ENCODE results near the gene SOD1.
"Not testable (repeated sequence)": the region's sequence is repeated elsewhere in the genome, so short reads cannot be mapped to it uniquely, and the experiment has no call there.

Gene SOD1

DNA sequence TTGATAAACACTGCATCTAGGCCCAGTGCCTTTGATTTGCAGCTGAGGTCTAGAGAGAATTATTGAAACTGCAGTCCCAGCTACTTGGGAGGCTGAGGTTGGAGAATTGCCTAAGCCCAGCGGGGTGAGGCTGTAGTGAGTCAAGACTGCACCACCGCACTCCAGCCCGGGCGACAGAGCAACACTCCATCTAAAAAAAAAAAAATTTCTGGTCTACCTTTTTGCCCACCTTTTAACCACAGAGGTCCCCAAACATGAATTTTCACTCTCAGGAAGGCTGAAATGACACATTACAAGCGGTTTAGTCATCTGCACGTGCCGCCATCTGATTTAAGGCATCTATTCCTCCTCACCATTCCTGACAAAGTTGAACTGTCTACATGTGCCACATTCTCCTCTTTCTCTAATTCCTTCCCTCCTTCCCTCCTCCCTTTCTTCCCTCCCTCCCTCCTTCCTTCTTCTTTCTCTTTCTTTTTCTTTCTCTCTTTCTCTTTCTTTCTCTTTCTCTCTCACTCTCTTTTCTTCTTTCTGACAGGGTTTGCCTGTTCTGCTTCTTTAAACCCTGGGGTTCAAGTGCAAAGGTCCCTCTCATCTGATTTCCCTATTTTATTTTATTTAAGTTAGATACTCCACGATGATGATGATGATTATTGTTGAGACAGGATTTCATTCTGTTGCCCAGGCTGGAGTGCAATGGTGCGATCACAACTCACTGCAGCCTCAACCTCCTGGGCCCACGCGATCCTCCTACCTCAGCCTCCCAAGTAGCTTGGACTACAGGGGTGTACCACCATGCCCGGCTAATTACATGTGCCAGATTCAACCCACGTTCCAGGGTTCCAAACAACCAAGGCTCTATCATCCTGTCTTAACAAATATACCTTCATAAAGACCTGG is 3.0 kb upstream of the SOD1 start:
- DNase-seq: no peak

DNA sequence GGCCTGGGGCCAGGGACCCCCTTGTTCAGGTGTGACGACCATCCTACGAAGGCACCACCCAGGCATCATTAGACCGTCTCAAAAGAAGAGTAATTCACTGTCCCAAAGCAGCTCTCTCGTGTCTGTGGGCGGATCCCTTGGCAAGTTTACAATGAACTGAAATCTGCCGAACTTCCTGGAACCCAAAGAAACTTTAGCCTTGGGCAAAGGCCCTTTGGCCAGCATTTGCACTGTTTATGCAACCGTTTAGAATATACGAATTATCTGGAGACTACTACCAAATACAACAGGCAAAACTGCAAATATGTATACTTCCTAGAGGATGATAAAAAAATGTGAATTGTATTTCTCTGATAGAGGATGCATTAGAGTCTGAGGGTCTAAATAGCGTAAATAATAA is 1.4 kb upstream of the SOD1 start:
- no peak for DNase-seq

DNA sequence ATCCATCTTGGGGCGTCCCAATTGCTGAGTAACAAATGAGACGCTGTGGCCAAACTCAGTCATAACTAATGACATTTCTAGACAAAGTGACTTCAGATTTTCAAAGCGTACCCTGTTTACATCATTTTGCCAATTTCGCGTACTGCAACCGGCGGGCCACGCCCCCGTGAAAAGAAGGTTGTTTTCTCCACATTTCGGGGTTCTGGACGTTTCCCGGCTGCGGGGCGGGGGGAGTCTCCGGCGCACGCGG is 282 bp upstream of the SOD1 start:
- DNase-seq: no peak

GRCh38 chr21:31660259-31660565 is 719 bp downstream of the SOD1 start:
- DNase-seq: no peak

DNA sequence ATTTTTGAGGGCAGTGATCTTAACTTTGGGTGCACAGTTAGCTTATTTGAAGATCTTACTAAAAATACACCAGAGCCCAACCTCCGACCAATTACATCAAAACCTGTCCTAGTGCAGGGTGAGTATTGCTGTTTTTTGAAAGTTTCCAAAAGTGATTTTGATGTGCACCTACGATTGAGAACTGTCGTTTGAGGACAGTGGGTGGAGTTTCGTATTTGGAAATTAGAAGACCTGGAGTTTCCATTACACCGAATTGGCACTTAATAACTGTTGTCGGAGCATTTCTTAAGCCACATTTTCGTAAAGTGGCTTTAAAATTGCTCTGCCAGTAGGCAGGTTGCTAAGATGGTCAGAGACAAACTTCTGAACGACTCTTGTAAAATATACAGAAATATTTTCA is 1.1 kb downstream of the SOD1 start:
- DNase-seq: peak; percentile 25

- no peak for DNase-seq
Observed at GRCh38 chr21:31663584-31664249, 4.2 kb downstream of the SOD1 start.

DNA sequence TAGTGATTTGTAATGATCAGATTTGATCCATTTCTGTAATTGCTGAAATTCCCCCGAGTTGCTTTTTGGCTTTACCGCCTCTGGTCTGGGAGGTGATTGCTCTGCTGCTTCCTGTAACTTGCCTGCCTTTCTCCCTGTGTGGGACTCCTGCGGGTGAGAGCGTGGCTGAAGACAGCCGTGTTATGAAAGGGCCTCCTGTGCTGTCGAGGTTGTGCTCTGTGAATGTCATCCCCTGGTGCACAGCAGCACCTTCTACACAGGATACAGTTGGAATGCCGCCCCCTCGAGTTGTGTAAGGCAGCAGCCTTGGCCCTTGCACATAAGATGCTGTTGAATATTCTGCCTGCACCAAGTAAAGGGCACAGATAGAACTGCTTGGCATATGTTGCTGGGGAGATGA is 5.9 kb downstream of the SOD1 start:
- peak; percentile 28 for DNase-seq

DNA sequence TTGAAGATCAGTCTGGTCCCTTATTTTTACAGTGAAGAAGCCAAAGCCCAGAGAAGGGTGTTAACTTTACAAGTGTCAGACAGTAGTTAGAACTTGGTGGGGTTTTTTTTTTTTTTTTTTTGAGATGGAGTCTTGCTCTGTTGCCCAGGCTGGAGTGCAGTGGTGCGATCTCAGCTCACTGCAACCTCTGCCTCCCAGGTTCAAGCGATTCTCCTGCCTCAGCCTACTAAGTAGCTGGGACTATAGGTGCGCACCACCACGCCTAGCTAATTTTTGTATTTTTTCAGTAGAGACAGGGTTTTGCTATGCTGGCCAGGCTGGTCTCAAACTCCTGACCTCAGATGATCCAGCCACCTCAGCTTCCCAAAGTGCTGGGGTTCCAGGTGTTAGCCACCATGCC is 6.4 kb downstream of the SOD1 start:
- DNase-seq: not testable (repeated sequence)

DNA sequence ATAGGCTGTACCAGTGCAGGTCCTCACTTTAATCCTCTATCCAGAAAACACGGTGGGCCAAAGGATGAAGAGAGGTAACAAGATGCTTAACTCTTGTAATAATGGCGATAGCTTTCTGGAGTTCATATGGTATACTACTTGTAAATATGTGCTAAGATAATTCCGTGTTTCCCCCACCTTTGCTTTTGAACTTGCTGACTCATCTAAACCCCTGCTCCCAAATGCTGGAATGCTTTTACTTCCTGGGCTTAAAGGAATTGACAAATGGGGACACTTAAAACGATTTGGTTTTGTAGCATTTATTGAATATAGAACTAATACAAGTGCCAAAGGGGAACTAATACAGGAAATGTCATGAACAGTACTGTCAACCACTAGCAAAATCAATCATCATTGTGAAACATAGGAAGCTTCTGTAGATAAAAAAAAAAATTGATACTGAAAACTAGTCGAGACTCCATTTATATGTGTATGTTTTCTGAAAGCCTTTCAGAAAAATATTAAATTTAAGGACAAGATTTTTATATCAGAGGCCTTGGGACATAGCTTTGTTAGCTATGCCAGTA is 7.0 kb downstream of the SOD1 start:
- no peak for DNase-seq

- DNase-seq: no peak
Observed at GRCh38 chr21:31667132-31667531, 7.6 kb downstream of the SOD1 start.

GRCh38 chr21:31667639-31668038 is 8.1 kb downstream of the SOD1 start:
- DNase-seq: no peak

DNA sequence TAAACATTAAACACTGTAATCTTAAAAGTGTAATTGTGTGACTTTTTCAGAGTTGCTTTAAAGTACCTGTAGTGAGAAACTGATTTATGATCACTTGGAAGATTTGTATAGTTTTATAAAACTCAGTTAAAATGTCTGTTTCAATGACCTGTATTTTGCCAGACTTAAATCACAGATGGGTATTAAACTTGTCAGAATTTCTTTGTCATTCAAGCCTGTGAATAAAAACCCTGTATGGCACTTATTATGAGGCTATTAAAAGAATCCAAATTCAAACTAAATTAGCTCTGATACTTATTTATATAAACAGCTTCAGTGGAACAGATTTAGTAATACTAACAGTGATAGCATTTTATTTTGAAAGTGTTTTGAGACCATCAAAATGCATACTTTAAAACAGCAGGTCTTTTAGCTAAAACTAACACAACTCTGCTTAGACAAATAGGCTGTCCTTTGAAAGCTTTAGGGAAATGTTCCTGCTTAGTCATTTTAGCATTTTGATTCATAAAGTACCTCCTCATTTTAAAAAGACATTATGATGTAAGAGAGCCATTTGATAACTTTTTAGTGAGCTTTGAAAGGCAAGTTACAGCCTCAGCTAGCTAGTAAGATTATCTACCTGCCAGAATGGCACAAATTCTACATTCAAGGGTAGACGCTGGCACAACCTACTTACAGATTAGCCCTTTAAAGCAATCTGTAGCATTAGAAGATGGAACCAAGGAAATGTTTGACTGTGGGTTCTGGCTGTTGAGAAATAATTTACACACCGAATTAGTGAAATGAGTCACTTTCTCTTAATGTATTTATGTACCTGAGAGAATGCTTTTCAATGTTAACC is 9.4 kb downstream of the SOD1 start:
- DNase-seq: no peak

- no peak for DNase-seq
Observed at GRCh38 chr21:31670070-31670469, 10.6 kb downstream of the SOD1 start.

DNA sequence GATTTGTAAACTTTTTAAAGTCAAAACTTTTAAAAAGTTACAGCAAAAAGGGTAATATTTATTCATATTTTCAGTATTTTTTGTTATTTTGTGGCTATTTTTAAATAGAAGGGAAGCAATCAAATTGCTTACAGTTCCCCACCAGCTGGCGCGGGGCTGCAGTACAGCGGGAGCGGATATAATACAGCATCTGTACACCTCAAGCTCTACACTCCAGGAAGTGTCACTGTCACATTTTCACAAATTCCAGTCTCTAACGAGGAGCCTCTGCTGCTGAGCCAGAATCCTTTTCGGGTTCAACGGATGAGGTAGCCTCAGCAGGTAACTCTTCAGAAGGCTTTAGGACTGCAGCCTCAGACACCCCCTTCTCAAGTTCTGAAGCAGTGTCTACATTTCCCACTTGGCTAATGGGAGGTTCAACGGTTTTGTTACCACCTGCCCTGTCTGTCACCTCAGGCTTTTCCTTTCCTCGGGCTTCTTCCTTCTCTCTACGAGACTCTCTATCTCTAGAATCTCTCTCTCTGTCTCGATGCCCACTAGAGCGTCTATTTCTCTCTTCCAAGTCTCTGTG is 11.7 kb downstream of the SOD1 start:
- DNase-seq: no peak

GRCh38 chr21:31671931-31672330 is 12.4 kb downstream of the SOD1 start:
- DNase-seq: no peak

DNA sequence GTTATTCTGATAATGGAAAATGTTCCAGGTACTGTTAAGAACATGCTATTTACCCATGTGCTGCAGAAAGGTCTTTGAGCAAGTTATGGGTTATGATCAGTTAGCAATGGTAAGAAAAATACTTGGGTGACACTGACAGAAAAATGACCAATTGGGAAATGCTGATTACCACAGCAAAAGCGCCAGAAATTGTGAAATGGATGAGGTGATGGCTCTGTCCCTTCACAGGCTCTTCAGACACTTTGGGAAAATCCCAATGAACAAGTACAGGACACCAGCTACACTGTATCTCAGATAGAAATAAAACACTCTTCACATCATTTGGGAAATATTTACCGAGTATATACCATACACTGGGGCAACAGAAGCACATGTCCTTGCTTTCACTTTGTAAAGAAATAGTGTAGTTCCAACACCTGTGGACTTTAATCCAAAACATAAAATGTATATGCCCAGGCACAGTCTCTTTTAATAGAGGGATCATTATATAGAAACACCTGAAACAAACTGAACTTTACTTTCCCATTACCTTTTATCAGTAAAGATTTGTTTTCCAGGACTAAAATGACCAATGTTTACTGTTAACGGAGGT is 13.9 kb downstream of the SOD1 start:
- no peak for DNase-seq

- DNase-seq: no peak
Observed at GRCh38 chr21:31675318-31675717, 15.8 kb downstream of the SOD1 start.

GRCh38 chr21:31675960-31676359 is 16.5 kb downstream of the SOD1 start:
- no peak for DNase-seq

DNA sequence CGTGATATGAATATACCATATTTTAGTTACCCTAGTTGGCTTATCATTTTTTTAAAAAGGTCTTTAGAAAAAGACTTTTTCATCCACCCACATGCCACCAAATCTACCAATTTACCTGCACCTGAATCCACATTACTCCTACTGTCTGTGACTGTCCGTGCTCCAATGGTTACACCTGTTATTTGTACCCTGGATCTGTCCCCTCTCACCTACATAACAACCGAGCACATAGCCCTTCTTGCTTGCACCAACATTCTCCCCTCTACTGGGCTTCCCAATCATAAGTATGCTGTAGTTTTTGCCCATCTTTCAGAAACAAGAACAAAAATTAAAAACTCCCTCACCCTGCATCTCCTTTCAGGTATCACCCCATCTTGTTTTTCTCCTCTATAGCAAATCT is 17.6 kb downstream of the SOD1 start:
- no peak for DNase-seq

DNA sequence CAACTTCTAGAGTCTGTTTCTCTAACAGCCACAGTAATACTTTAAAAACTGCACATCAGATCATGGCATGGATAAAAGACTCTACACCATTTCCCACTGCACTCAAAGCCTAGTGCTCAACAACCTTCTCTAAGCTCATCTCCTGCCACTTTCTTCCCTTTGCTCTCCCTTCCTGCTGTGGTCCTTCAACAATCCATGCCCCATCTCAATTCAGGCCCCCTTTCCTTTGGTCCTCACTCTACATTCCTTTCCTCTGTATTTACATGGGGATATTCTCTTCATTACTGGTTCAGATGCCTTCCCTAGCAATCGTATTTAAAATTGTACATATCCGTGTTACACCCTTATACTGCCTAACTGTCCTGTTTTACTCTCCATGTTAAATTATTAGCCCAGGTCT is 19.0 kb downstream of the SOD1 start:
- no peak for DNase-seq

DNA sequence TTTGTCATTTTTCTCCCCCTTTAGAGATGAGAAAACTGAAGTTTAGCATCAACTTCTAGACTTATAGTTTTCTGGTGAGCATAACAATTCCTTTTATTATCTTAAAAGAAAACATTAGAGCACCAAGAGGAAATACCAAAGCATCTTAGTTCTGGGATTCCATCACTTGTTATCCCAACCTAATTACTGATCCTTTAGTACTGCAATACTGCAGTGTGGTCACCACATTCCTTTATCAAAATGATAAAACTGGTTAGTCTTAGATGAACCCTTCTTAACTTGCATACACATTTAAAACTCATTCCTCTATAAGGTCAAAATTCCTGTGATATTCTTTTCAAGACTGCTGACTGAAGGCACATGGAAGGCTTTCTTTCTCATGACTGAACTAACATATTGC is 23.1 kb downstream of the SOD1 start:
- no peak for DNase-seq

GRCh38 chr21:31683029-31683428 is 23.5 kb downstream of the SOD1 start:
- DNase-seq: no peak

DNA sequence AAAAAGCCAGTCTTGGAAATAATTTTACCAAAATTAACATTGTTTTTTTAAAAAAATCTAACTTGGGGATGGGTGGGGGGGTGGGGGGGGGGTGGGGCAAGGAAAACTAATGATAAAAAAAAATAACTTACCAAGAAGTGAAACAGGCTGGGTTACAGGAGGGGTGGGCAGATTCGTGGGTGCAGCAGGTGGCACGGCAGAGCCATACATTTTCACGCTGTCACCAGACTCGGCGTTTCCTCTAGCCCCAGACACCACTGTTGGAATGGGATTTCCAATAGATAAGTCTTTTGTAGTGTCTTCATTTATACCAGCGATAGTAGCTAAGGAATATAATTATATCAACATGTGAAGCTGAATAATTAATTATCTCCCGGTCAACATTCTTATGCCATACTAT is 25.4 kb downstream of the SOD1 start:
- DNase-seq: no peak
